ENCODE data around the gene MBNL3.

GRCh38 chrX:132428896-132429295 lies 59.9 kb downstream of the MBNL3 start:
- TF ChIP-seq CTCF (IDR thresholded peaks at IDR 0.05 in 4 of 5, conservative IDR thresholded peaks at IDR 0.05 in 1 of 5) (no peak), POLR2A (IDR thresholded peaks at IDR 0.05) (no peak)
